ENCODE results near the gene KIAA0513.

KIAA0513 gene

GRCh38 chr16:85081765-85082164 lies 54.2 kb downstream of the KIAA0513 start:
- no peak overlapping the region for H3K27ac ChIP-seq (ENCODE audit: low read length)
- H3K4me3 ChIP-seq (ENCODE audit: low read length in 2 of 2), result no peak overlapping the region
- H3K36me3 ChIP-seq (ENCODE audit: control insufficient read depth in 2 of 2, insufficient read depth in 2 of 2, low read length in 2 of 2), result peaks cover 15 to 21% of the 10 kb centered on the region in 2 donors
- no peaks in the 10 kb centered on the region for H3K9me3 ChIP-seq (ENCODE audit: control insufficient read depth in 2 of 2, low read length in 2 of 2)
- no peaks in the 10 kb centered on the region for H3K4me1 ChIP-seq (ENCODE audit: control insufficient read depth, insufficient read depth, low read length)
- H3K9ac ChIP-seq (ENCODE audit: low read length in 2 of 2), result no peak overlapping the region
- H3K27me3 ChIP-seq (ENCODE audit: control insufficient read depth in 1 of 2, insufficient read depth in 2 of 2, low read length in 2 of 2), result no peaks in the 10 kb centered on the region

DNA sequence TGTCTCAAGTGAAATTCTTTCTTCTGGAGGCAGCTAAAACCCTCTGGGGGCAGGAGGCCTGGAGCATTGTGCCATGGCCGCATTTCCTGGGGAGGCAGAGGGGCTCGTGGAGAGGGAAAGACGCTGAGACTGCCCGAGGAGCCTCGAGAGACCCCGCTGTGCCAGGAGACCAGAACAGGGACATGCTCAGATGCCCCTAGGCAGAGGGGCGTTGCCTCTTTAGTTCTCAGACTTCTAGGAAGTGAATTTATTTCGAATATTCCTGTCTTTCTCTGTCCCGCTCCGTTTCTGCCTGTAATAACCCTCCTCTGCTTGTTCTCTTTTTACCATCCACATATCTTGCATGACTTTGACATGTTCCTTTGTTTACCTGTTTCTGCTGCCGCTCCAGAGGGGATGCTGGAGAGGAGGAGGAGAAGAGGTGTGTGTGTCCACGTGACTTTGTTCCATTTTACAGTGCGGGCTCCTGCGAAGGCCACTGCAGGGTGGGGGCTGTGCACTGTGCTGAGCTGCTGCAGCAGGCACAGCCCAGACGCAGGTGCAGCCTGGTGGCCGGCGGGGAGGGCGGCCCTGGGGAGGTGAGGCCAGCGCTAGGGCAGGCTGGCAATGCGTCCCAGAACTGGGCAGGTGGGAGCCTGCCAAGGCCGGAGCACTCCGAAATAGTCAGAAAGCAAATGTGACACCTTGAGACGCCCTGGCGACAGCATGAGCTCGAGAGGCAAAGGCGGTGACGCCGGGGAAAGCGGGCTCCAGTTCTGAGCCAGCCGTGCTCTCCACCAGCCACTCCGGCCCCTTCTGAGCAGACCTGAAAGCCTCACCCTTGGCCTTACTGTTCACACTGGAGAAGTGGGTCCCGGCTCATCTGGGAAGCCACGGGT lies 54.8 kb downstream of the KIAA0513 start:
- no peaks in the 10 kb centered on the region for H3K27me3 ChIP-seq (ENCODE audit: control insufficient read depth in 1 of 2, insufficient read depth in 2 of 2, low read length in 2 of 2)
- H3K4me1 ChIP-seq (ENCODE audit: control insufficient read depth, insufficient read depth, low read length), result no peaks in the 10 kb centered on the region
- H3K36me3 ChIP-seq (ENCODE audit: control insufficient read depth in 2 of 2, insufficient read depth in 2 of 2, low read length in 2 of 2), result peaks cover 15 to 21% of the 10 kb centered on the region in 2 donors
- H3K27ac ChIP-seq (ENCODE audit: low read length), result no peak overlapping the region
- no peaks in the 10 kb centered on the region for H3K9me3 ChIP-seq (ENCODE audit: control insufficient read depth in 2 of 2, low read length in 2 of 2)
- H3K4me3 ChIP-seq (ENCODE audit: low read length in 2 of 2), result no peak overlapping the region
- H3K9ac ChIP-seq (ENCODE audit: low read length in 2 of 2), result no peak overlapping the region

DNA sequence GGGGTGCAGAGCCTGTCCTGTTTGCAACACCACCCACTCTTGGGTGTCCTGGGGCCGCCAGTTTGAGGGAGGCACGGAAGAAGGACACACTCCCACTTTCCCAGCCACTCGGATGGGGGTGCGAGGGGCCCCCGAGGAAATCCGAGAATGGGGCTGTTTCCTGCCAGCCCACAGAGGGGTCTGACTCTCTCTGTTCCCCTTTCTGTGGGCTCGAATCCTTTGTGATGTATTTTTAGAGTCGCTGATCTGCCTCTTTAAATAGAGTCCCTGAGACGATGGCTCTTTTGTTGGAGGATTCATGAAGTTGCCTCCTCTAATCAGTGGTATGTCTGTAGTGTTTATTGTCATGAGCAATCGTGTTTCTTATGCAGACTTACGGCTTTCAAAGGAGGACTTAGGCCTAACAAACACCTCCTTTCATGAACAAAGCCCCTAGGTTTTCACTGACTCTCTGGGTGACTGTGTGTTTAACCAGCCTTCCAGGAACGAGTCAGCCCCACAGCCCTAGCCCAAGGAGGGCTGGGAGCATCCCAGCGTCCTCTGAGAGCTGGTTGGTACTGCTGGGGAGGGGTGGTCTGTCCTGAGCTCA lies 55.5 kb downstream of the KIAA0513 start:
- H3K9ac ChIP-seq (ENCODE audit: low read length in 2 of 2), result no peak overlapping the region
- H3K27me3 ChIP-seq (ENCODE audit: control insufficient read depth in 1 of 2, insufficient read depth in 2 of 2, low read length in 2 of 2), result no peaks in the 10 kb centered on the region
- H3K36me3 ChIP-seq (ENCODE audit: control insufficient read depth in 2 of 2, insufficient read depth in 2 of 2, low read length in 2 of 2), result peaks cover 15 to 22% of the 10 kb centered on the region in 2 donors
- no peak overlapping the region for H3K4me3 ChIP-seq (ENCODE audit: low read length in 2 of 2)
- H3K4me1 ChIP-seq (ENCODE audit: control insufficient read depth, insufficient read depth, low read length), result no peaks in the 10 kb centered on the region
- no peak overlapping the region for H3K27ac ChIP-seq (ENCODE audit: low read length)
- H3K9me3 ChIP-seq (ENCODE audit: control insufficient read depth in 2 of 2, low read length in 2 of 2), result no peaks in the 10 kb centered on the region

GRCh38 chr16:85084841-85085510 lies 57.4 kb downstream of the KIAA0513 start:
- Histone ChIP-seq H3K4me1 (ENCODE audit: control insufficient read depth, insufficient read depth, low read length) (peaks cover 9% of the 10 kb centered on the region), H3K9me3 (ENCODE audit: control insufficient read depth in 2 of 2, low read length in 2 of 2) (no peaks in the 10 kb centered on the region), H3K4me3 (ENCODE audit: low read length in 2 of 2) (no peak overlapping the region), H3K27me3 (ENCODE audit: control insufficient read depth in 1 of 2, insufficient read depth in 2 of 2, low read length in 2 of 2) (no peaks in the 10 kb centered on the region), H3K36me3 (ENCODE audit: control insufficient read depth in 2 of 2, insufficient read depth in 2 of 2, low read length in 2 of 2) (peaks cover 10 to 12% of the 10 kb centered on the region in 2 donors), H3K9ac (ENCODE audit: low read length in 2 of 2) (no peak overlapping the region), H3K27ac (ENCODE audit: low read length) (no peak overlapping the region)

- no peaks in the 10 kb centered on the region for H3K27me3 ChIP-seq (ENCODE audit: control insufficient read depth in 1 of 2, insufficient read depth in 2 of 2, low read length in 2 of 2)
- H3K27ac ChIP-seq (ENCODE audit: low read length), result no peak overlapping the region
- peaks cover 10% of the 10 kb centered on the region for H3K4me1 ChIP-seq (ENCODE audit: control insufficient read depth, insufficient read depth, low read length)
- no peak overlapping the region for H3K9ac ChIP-seq (ENCODE audit: low read length in 2 of 2)
- no peaks in the 10 kb centered on the region for H3K9me3 ChIP-seq (ENCODE audit: control insufficient read depth in 2 of 2, low read length in 2 of 2)
- H3K4me3 ChIP-seq (ENCODE audit: low read length in 2 of 2), result no peak overlapping the region
- H3K36me3 ChIP-seq (ENCODE audit: control insufficient read depth in 2 of 2, insufficient read depth in 2 of 2, low read length in 2 of 2), result peaks cover 10 to 12% of the 10 kb centered on the region in 2 donors
These were observed 58.1 kb downstream of the KIAA0513 start for GRCh38 chr16:85085721-85086120.

- Histone ChIP-seq H3K27me3 (ENCODE audit: control insufficient read depth in 1 of 2, insufficient read depth in 2 of 2, low read length in 2 of 2) (no peaks in the 10 kb centered on the region), H3K9ac (ENCODE audit: low read length in 2 of 2) (no peak overlapping the region), H3K36me3 (ENCODE audit: control insufficient read depth in 2 of 2, insufficient read depth in 2 of 2, low read length in 2 of 2) (peaks cover 6 to 10% of the 10 kb centered on the region in 2 donors), H3K27ac (ENCODE audit: low read length) (no peak overlapping the region), H3K9me3 (ENCODE audit: control insufficient read depth in 2 of 2, low read length in 2 of 2) (no peaks in the 10 kb centered on the region), H3K4me3 (ENCODE audit: low read length in 2 of 2) (no peak overlapping the region), H3K4me1 (ENCODE audit: control insufficient read depth, insufficient read depth, low read length) (peaks cover 15% of the 10 kb centered on the region)
These were observed 59.0 kb downstream of the KIAA0513 start for GRCh38 chr16:85086347-85087291.

DNA sequence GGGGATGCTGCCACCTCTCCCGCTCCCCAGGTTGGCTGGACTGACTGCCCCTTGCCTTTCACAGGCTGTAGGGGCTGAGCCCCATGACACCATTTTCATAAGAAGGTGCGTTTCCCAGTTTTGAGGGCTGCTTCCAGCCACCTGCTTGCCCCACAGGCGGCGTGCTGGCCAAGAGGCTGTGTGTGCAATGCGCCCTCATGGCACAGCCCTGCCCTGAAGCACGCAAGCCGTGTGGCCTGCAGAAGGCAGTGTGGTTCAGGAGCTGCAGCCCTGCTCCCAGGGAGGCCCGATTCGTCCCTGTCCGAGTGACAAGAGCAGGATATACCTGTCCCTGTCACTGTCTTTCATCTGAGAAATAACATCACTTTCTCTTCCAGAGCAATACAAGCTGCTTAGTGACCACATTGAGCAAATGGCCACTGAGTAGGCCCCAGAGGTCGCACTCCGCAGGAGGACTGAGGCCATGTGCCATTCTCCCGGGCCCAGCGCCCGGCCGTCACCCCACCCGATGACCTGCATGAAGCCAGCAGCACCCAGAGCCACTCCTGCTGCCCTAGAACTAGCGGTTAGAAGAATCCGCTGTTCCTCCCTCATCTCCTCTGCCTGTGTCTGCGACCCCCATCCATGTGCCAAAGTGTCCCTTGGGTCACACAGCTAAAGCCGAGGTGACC lies 60.4 kb downstream of the KIAA0513 start:
- Histone ChIP-seq H3K27ac (ENCODE audit: low read length) (no peak overlapping the region), H3K9me3 (ENCODE audit: control insufficient read depth in 2 of 2, low read length in 2 of 2) (no peaks in the 10 kb centered on the region), H3K4me1 (ENCODE audit: control insufficient read depth, insufficient read depth, low read length) (peaks cover 15% of the 10 kb centered on the region), H3K27me3 (ENCODE audit: control insufficient read depth in 1 of 2, insufficient read depth in 2 of 2, low read length in 2 of 2) (no peaks in the 10 kb centered on the region), H3K36me3 (ENCODE audit: control insufficient read depth in 2 of 2, insufficient read depth in 2 of 2, low read length in 2 of 2) (peaks cover 6 to 10% of the 10 kb centered on the region in 2 donors), H3K4me3 (ENCODE audit: low read length in 2 of 2) (no peak overlapping the region), H3K9ac (ENCODE audit: low read length in 2 of 2) (no peak overlapping the region)

- Histone ChIP-seq H3K27ac (ENCODE audit: low read length) (no peak overlapping the region), H3K9ac (ENCODE audit: low read length in 2 of 2) (no peak overlapping the region), H3K4me1 (ENCODE audit: control insufficient read depth, insufficient read depth, low read length) (peaks cover 15% of the 10 kb centered on the region), H3K27me3 (ENCODE audit: control insufficient read depth in 1 of 2, insufficient read depth in 2 of 2, low read length in 2 of 2) (no peaks in the 10 kb centered on the region), H3K9me3 (ENCODE audit: control insufficient read depth in 2 of 2, low read length in 2 of 2) (no peaks in the 10 kb centered on the region), H3K4me3 (ENCODE audit: low read length in 2 of 2) (no peak overlapping the region), H3K36me3 (ENCODE audit: control insufficient read depth in 2 of 2, insufficient read depth in 2 of 2, low read length in 2 of 2) (peaks cover 6 to 10% of the 10 kb centered on the region in 2 donors)
These were observed 61.1 kb downstream of the KIAA0513 start for GRCh38 chr16:85088570-85089199.

DNA sequence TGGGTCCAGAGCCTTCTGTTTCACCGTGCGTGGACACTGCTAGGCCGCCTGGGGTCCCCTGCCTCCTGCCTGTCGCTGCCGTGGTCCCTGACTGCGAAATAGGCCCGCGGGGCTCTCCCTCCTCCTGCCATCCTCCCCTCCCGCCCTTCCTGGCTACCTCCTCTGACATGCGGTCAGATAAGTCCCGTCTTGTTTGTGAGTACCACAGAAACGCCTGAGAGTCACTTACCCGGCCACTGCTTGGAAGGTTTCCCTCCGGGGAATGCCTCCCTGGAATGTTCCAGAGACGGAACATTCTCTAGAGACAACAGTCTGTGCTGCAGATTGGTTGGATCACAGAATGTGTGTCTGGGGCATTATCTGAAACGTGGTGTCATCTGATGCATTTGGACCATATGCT lies 61.9 kb downstream of the KIAA0513 start:
- H3K36me3 ChIP-seq (ENCODE audit: control insufficient read depth in 2 of 2, insufficient read depth in 2 of 2, low read length in 2 of 2), result peaks cover 6 to 10% of the 10 kb centered on the region in 2 donors
- no peaks in the 10 kb centered on the region for H3K27me3 ChIP-seq (ENCODE audit: control insufficient read depth in 1 of 2, insufficient read depth in 2 of 2, low read length in 2 of 2)
- H3K4me1 ChIP-seq (ENCODE audit: control insufficient read depth, insufficient read depth, low read length), result peaks cover 15% of the 10 kb centered on the region
- no peak overlapping the region for H3K27ac ChIP-seq (ENCODE audit: low read length)
- no peak overlapping the region for H3K9ac ChIP-seq (ENCODE audit: low read length in 2 of 2)
- H3K9me3 ChIP-seq (ENCODE audit: control insufficient read depth in 2 of 2, low read length in 2 of 2), result no peaks in the 10 kb centered on the region
- no peak overlapping the region for H3K4me3 ChIP-seq (ENCODE audit: low read length in 2 of 2)
